ENCODE data around the gene HIPK2.

HIPK2 gene
- total RNA-seq = 58.0 reads per million, percentile 71 among the genes with 10 or more reads in this experiment

DNA sequence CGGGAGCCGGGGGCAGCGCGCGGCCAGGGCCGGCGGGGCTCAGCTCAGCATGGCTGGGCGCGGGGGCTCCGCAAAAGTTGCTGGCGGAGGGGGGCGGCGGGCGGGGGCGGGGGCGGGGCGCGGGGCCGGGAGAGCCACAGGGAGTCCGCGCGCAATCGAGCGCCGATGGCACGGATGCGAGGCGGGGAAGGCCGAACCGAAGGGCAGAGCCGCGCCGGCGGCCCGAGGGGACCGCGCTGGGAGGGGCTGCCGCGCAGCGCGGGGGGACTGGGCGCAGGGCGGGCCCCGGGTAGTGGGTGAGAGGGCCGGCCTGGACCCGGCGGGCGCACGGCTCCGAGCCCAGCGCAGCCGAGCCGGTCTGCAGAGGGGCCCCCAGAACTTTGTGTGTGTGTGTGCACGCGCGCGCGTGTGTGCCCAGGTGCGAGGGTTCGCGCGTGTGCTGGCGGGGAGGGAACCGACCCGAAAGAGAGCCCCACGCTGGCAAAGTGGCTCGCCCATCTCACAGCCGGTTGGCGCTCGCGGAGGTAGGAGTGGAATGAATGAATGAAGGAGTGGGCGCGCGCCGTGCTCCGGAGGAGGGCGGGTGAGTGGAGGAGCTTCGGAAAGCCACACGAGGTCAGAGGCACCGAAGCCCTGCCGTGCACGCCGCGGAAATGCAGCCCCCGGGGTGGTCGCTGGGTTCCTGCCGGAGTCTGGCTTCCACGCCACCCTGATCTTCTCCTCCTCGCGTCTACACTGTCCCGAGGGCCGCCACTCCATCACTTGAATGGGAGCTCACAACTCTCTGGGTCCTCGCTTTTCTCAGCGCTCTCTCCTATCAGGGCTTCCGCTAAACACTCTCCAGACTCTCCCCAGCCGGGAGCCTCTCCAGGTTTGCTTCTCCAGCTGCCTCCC, at the start of gene HIPK2:
Gene HIPK2 (minus strand): TSS at position 51 of the 894 bp plus-strand sequence. CDS start 375 bp downstream, outside the sequence.
- DNase-seq = peak; percentile 67

- DNase-seq = no peak
Measured at GRCh38 chr7:139827042-139827441, 49.2 kb upstream of the HIPK2 start.

- DNase-seq = no peak
Measured at GRCh38 chr7:139825666-139826290, 48.0 kb upstream of the HIPK2 start.

DNA sequence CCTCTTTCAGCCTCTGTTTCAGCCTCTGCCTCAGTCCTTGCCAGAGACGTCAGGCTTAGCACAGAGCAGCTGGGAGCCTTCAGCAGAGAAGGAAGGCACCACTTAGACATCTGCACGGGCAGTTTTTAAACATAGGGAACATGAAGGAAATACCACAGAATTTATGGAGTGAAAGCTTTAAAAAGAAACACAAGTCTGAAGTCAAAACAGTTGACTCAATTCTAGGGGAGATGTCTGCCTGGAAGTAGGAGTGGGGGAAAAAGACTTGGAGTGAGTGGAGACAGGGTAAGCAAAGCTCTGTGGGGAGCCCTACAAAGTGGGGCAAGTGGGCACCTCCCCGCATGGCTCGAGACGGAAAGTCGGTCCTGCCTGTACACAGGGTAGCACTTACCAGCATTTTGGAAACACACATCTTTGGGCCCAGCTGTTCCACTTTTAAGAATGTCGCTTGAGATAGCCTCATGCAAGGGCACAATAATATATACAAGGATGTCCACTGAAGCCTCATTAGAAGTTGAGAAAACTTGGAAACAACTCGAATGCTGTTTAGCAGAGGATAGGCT, 46.2 kb upstream of the HIPK2 start:
- DNase-seq = no peak

DNA sequence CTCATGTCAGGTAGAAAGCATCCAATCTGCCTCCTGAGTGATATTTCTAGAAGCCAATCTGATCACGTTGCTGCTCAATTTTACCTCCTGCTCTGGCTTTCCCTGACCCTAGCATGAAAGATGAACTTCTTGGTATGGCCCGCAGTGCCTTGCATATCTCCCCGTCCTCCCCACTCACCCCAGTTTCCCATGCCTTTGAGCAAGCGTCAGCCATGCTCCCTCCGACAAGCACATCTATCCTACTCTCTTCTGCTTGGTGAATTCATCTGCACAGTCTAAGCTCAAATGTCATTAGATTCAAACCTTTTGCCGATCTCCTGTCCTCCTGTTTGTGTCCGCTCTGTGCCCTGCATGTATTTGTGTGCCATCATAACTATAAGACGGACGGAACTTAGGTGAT, 45.1 kb upstream of the HIPK2 start:
- no peak for DNase-seq

DNA sequence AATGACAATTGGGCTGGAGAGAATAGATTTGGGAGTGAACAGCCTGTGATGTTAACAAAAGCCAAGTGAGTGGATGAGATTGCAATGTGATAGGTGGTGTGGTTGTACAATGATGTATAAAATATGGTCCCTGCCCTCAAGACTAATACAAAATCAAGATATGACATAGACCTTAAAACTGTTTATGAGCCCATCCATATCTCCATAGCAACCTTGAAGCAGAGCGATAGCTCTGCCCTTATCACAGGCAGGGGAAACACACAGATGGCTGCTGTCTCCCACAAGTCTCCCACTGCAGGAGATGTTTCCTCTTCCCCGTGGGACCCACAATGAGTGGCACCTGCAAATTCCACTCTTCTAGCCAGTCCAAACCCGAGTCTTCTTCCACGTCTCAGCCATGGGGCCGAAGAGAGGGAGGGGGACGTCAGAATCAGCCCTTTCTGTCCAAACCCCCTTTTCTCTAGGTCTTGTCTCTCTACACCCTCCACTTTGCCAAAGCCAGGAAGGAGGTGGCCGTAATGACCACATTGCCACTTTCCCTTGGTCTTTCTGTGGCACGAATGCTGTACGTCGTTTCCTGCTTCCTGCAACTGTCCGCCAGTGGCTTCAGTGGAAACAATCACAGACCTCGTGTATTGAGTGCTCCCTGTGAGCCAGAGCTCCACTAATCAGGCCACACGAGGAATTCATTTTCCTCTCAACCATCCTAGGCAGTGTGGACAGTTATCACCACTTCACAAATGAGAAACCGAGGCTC, 43.7 kb upstream of the HIPK2 start:
- no peak for DNase-seq

- DNase-seq = no peak
Measured at GRCh38 chr7:139820089-139820488, 42.3 kb upstream of the HIPK2 start.

- no peak for DNase-seq
Measured at GRCh38 chr7:139817249-139817648, 39.5 kb upstream of the HIPK2 start.

DNA sequence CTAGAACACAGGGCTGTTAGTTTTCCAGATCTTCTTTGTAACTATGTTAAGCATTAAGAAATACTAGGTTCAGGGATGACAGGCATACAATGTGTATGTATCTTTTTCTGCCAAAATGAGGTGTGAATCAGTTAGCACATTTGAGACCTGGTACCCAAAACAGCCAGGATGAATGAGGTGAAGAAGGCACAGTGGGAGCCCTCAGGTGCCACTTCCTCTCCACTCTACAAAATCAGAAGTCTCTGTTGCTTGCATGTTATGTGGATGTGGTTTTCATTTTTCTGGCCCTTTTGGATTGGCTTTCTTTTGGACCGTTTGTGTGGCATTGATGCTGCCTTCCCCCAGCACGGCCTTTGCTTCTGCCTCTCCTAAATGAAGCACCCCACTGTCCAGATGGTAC, 35.9 kb upstream of the HIPK2 start:
- no peak for DNase-seq

DNA sequence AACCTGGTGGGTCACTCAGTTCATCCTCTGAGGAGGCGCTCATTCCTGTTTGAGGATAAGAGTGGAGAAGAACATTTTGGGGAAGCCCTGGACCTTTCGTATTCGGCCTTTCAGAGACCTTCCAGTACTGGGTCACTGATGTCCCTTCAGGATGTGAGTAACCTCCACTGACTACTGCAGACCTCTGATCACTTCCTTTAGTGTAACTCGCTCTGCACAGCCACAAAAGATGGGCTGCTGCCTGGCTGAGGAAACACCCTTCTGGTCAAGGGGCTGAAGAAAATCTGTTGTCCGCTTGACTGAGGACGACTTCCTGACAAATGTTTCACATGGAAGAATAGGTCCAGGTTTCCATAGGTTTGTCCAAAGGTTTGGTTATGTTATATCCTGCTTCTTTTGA, 35.4 kb upstream of the HIPK2 start:
- DNase-seq = no peak

DNA sequence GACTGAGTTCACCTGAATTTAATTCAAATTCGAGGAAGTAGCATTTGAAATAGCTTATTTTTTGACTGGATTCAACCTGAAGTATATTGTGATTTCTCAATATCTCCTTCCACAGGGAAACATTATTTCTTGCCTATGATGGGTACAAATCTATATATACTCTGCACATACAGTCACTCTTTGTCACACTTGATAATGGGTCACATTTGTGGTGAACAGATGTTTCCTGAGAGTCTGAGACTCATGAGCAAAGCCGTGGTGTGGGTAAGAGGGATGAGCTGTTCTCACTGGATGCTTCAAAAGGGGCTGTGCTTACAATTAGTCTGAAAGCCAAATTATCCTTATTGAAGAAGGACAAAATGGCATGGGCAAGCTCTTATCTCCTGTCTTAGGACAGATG, 33.3 kb upstream of the HIPK2 start:
- no peak for DNase-seq

- DNase-seq = no peak
Measured at GRCh38 chr7:139808846-139809442, 31.1 kb upstream of the HIPK2 start.

GRCh38 chr7:139808427-139808826, 30.6 kb upstream of the HIPK2 start:
- no peak for DNase-seq

GRCh38 chr7:139807009-139807408, 29.2 kb upstream of the HIPK2 start:
- DNase-seq = no peak

GRCh38 chr7:139804571-139804970, 26.8 kb upstream of the HIPK2 start:
- DNase-seq = no peak

DNA sequence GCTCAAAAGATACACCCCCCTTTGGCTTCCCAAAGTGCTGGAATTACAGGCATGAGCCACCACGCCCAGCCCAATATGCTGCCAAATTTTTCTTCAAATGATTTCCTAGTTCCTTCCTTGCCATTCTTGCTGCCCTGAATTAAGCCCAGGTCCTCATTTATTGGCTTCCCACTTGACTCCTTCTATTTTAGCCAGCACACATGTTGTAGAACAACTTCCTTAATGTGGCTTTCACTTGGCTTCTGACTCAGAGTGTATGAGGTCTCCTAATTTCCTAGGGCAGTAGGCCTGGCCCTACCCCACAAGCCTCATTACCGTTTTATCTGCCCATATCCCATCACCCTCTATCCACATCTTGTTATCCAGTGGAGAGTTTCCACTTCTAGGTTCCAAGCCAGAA, 21.8 kb upstream of the HIPK2 start:
- DNase-seq = no peak

- no peak for DNase-seq
Measured at GRCh38 chr7:139798892-139799291, 21.1 kb upstream of the HIPK2 start.

DNA sequence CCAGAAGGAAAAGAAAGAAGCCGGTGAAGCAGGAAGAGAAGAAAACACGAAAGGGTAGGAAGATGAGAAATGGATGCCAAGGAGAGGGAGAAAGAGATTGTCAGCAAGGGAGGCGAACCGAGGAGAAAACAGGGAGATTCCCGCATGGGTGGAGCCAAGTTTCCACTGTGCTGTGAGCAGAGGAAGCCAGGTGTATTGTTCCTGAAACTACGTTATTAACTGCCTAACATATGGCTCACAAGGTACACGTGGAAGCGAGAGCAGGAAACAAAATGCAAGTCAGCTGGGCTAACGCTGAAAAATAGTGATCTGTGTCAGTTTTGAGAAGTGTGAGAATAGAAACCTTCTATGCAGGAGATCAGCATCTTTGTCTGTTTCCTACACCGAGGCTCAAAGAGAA, 20.4 kb upstream of the HIPK2 start:
- DNase-seq = no peak

GRCh38 chr7:139797607-139798006, 19.8 kb upstream of the HIPK2 start:
- no peak for DNase-seq

DNA sequence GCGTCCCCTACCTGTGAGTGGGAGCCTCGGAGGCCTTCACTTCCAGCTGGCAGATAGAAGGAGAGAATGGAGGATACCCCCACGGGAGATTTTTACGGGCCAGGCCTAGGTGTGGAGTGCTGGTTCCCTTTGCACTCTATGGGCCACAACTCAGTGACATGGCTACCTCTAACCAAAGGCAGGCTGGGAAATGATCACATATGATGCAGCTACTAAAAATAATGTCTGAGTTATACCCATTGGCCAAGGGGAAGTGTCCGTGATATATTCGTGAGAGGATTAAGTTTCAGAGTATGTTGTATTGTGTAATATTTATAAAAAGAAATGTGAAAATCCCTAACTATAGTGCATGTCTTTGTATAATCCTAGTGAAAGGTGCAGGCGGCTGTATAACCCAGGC, 13.5 kb upstream of the HIPK2 start:
- DNase-seq = no peak

GRCh38 chr7:139784648-139785047, 6.8 kb upstream of the HIPK2 start:
- DNase-seq = no peak

DNA sequence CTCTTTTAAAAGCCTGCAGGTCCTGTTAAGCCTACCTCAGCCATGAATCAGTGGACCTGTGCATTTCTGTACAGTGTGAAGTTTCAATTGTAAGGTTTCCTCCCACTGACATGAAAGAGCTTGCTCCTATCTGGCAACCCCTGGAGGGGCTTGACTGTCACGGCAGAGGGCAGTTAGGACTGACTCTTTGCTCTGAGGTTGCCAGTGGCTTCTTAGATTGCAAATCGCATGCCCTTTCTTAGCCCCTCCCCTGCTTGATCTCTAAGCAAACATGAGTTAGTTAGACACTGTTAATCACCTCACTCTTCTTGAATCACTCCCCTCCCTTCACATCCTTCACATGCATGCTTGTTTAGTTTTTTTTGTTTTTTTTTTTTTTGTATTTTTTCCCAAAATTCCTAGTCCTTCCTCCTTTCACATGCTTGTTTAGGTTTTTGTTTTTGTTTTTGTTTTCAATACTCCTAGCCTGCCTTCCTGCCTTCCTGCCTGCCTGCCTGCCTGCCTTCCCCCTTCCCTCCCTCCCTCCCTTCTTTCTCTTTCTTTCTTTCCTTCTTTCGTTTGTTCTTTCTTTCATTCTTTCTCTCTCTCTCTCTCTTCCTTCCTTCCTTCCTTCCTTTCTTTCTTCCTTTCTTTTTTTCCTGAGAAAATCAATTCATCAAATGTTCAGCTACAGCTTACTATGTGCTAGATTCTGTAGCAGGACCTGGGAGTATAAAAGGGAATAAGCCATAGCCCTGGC, 6.0 kb upstream of the HIPK2 start:
- DNase-seq = no peak
